ENCODE measurements around the gene RNF10. TPM values are rescaled to one million over a fixed set of nuclear protein-coding genes. Genes with fewer than 3 reads are reported as not detected.

The RNF10 gene
- total and polyA plus RNA-seq, 2 of the 4 experiments (the other 2 are of a cell fraction) = 44.4 to 95.0 TPM

GRCh38 chr12:120490325-120490724 is 43.8 kb upstream of the RNF10 start:
- DNase-seq (no peak), ATAC-seq (ENCODE audit: low read depth) (no peak)
- Histone ChIP-seq H3K9me1 (ENCODE audit: insufficient read depth, low read length) (peaks cover 6% of the 10 kb centered on the region), H2BK5ac (ENCODE audit: low read depth, low read length, poor library complexity, severe bottlenecking) (no peak overlapping the region), H3K79me1 (ENCODE audit: low read depth in 1 of 2, low read length in 2 of 2) (peaks cover 12 to 35% of the 10 kb centered on the region in 2 experiments), H3K9me3 (ENCODE audit: control insufficient read depth, insufficient read depth, low read length) (no peaks in the 10 kb centered on the region), H3K14ac (replicated peaks; ENCODE audit: low read depth, low read length) (no peak overlapping the region), H3K4me3 (ENCODE audit: insufficient read depth, low read depth, low read length) (no peak overlapping the region), H3K27me3 (ENCODE audit: control insufficient read depth, insufficient read depth, low read length) (no peaks in the 10 kb centered on the region), H3K4ac (ENCODE audit: low read depth, low read length) (no peak overlapping the region), H4K91ac (ENCODE audit: insufficient read depth, low read depth, low read length) (no peak overlapping the region), H2AK9ac (replicated peaks; ENCODE audit: low read depth, low read length, poor library complexity) (no peak overlapping the region), H4K5ac (ENCODE audit: low read depth, low read length) (no peak overlapping the region), H3K23ac (ENCODE audit: low read depth, low read length) (no peak overlapping the region), H2BK120ac (ENCODE audit: low read depth, low read length) (no peak overlapping the region), H3K4me1 (ENCODE audit: control insufficient read depth, insufficient read depth, low read length) (peaks cover 1% of the 10 kb centered on the region), H3K4me2 (ENCODE audit: low read depth, low read length) (no peak overlapping the region), H2AFZ (replicated peaks; ENCODE audit: low read length, poor library complexity) (no peak overlapping the region), H2BK20ac (ENCODE audit: low read depth, low read length) (no peak overlapping the region), H3K18ac (ENCODE audit: low read depth, low read length) (no peak overlapping the region), H2BK15ac (ENCODE audit: low read depth, low read length) (no peak overlapping the region), H4K8ac (ENCODE audit: low read depth in 2 of 2, low read length in 2 of 2) (no peak overlapping the region), H2AK5ac (ENCODE audit: low read depth, low read length) (no peak overlapping the region), H3K27ac (ENCODE audit: insufficient read depth, low read length) (no peak overlapping the region), H3K36me3 (ENCODE audit: control insufficient read depth, insufficient read depth, low read length) (peaks cover 6% of the 10 kb centered on the region), H3K56ac (ENCODE audit: extremely low read depth, insufficient read depth, low read length) (no peak overlapping the region), H4K20me1 (ENCODE audit: insufficient read depth, low read length) (no peaks in the 10 kb centered on the region), H3K9ac (ENCODE audit: low read depth, low read length) (no peak overlapping the region)
- ChIA-PET POLR2A (ENCODE audit: unreplicated experiment) (no interaction called here), CTCF (no interaction called here)
- TF ChIP-seq RCOR1 (IDR thresholded peaks at IDR 0.05; ENCODE audit: insufficient replicate concordance, low read length) (no peak), CHD1 (IDR thresholded peaks at IDR 0.05; ENCODE audit: low read depth, low read length) (no peak), BHLHE40 (IDR thresholded peaks at IDR 0.05; ENCODE audit: low read depth, low read length) (no peak), RAD21 (IDR thresholded peaks at IDR 0.05; ENCODE audit: low read length) (no peak), MAFK (IDR thresholded peaks at IDR 0.05; ENCODE audit: low read depth, low read length) (no peak), POLR2A (IDR thresholded peaks at IDR 0.05; ENCODE audit: low read depth, low read length) (no peak), MXI1 (IDR thresholded peaks at IDR 0.05; ENCODE audit: borderline replicate concordance, low read depth, low read length) (no peak), CTCF (conservative IDR thresholded peaks at IDR 0.05; ENCODE audit: low read depth, low read length) (no peak), ELK1 (IDR thresholded peaks at IDR 0.05; ENCODE audit: borderline replicate concordance, low read depth, low read length) (no peak), USF2 (IDR thresholded peaks at IDR 0.05; ENCODE audit: low read depth, low read length) (no peak), CEBPB (IDR thresholded peaks at IDR 0.05; ENCODE audit: low read depth, low read length) (no peak), SMC3 (IDR thresholded peaks at IDR 0.05; ENCODE audit: low read depth, low read length) (no peak), MAZ (IDR thresholded peaks at IDR 0.05; ENCODE audit: borderline replicate concordance, low read depth, low read length) (no peak)
- no TSS peak for BruUV-seq (replicated peaks)
- dilution Hi-C loops (cut with HindIII; ENCODE audit: low sequenced_read_pairs, unreplicated experiment) = no loop called here
- in situ Hi-C loops (cut with MboI; ENCODE audit: low sequenced_read_pairs) = no loop called here
- WGBS, 2 experiments (ENCODE audit: extremely low coverage in 2 of 2, insufficient read length in 1 of 2) = 100% methylated on average over 3 of the region's 5 CpGs; no CpG with 5 or more reads in 1 of the 2 experiments
- intact Hi-C loops (cut with micrococcal nuclease) = no loop called here

Data from IMR-90 (cell line).